ENCODE measurements around the gene SUMO3. TPM values are rescaled to one million over a fixed set of nuclear protein-coding genes. Genes with fewer than 3 reads are reported as not detected.

SUMO3 gene
- polyA plus RNA-seq, 1 of the 3 experiments (the other 2 are of a cell fraction) = 125 TPM

- no peak for TF ChIP-seq PBX3 (IDR thresholded peaks at IDR 0.05)
- TF ChIP-seq EZH2phosphoT487 (IDR thresholded peaks at IDR 0.05; ENCODE audit: borderline replicate concordance, low read depth) = no peak
Measured at GRCh38 chr21:44766818-44767354, 51.0 kb downstream of the SUMO3 start (continued).

GRCh38 chr21:44766014-44766817 lies 51.6 kb downstream of the SUMO3 start:
- H3K27me3 ChIP-seq (ENCODE audit: insufficient read depth) = no peaks in the 10 kb centered on the region
- H4K20me1 ChIP-seq (ENCODE audit: insufficient read depth) = no peaks in the 10 kb centered on the region
- WGBS (ENCODE audit: low lambda C conversion rate) = 91% methylated on average over 22 of the region's 24 CpGs
- peaks cover 0 to 22% of the 10 kb centered on the region in 2 experiments; a peak in 1 of 4 replicates for H3K4me1 ChIP-seq (ENCODE audit: control insufficient read depth in 1 of 2, insufficient read depth in 2 of 2, low read depth in 1 of 2, low read length in 1 of 2)
- peak; percentile 40 for DNase-seq
- ChIA-PET POLR2A (no interaction called here), CTCF (interaction anchor here (1.2 to 2.7 kb wide), 2 partner anchors 27 kb away, joined by 6 to 15 read pairs; no protein-coding TSS in a partner anchor)
- peaks cover 0 to 23% of the 10 kb centered on the region in 2 experiments for H3K36me3 ChIP-seq (replicated peaks in 1 of 2; ENCODE audit: control insufficient read depth in 1 of 2, insufficient read depth in 2 of 2, low read length in 1 of 2)
- H3F3A ChIP-seq (replicated peaks; ENCODE audit: insufficient read depth) = no peaks in the 10 kb centered on the region
- H3K4me3 ChIP-seq (ENCODE audit: low read depth in 2 of 2, low read length in 1 of 2) = no peak overlapping the region
- no peak overlapping the region for H3K4me2 ChIP-seq
- H3K27ac ChIP-seq (ENCODE audit: low read depth in 2 of 2, low read length in 1 of 2) = peak overlapping the region in 1 of 2 experiments; percentile 25; a peak in 1 of 4 replicates
- no peak for TF ChIP-seq NFIC (IDR thresholded peaks at IDR 0.05; ENCODE audit: borderline replicate concordance)
- no peak for TF ChIP-seq PBX3 (IDR thresholded peaks at IDR 0.05)
- no peak for TF ChIP-seq GATA2 (CRISPR knock-in tag; IDR thresholded peaks at IDR 0.05)
- no peak for TF ChIP-seq JUND (IDR thresholded peaks at IDR 0.05)
- TF ChIP-seq USF1 (IDR thresholded peaks at IDR 0.05; ENCODE audit: borderline replicate concordance, low read depth) = no peak
- TF ChIP-seq MXI1 (IDR thresholded peaks at IDR 0.05; ENCODE audit: low read depth, low read length) = no peak
- H3K9me3 ChIP-seq = no peaks in the 10 kb centered on the region
- H3K79me2 ChIP-seq (ENCODE audit: insufficient read depth) = no peaks in the 10 kb centered on the region
- no peak overlapping the region for H2AFZ ChIP-seq (ENCODE audit: low read depth)
- no peak overlapping the region for H3K9ac ChIP-seq
- H3K9me2 ChIP-seq = no peaks in the 10 kb centered on the region

- WGBS (ENCODE audit: low lambda C conversion rate) = 49% methylated on average over 12 of the region's 12 CpGs
- peaks cover 0 to 22% of the 10 kb centered on the region in 2 experiments; a peak in 1 of 4 replicates for H3K4me1 ChIP-seq (ENCODE audit: control insufficient read depth in 1 of 2, insufficient read depth in 2 of 2, low read depth in 1 of 2, low read length in 1 of 2)
- H3F3A ChIP-seq (replicated peaks; ENCODE audit: insufficient read depth) = no peaks in the 10 kb centered on the region
- H3K79me2 ChIP-seq (ENCODE audit: insufficient read depth) = no peaks in the 10 kb centered on the region
- H3K4me3 ChIP-seq (ENCODE audit: low read depth in 2 of 2, low read length in 1 of 2) = no peak overlapping the region
- H3K4me2 ChIP-seq = no peak overlapping the region
- DNase-seq = peak; percentile 68
- H3K27me3 ChIP-seq (ENCODE audit: insufficient read depth) = no peaks in the 10 kb centered on the region
- POLR2A ChIA-PET = no interaction called here
- no peak overlapping the region for H3K9ac ChIP-seq
- H3K9me2 ChIP-seq = no peaks in the 10 kb centered on the region
- CTCF ChIA-PET = interaction anchor here (1.2 kb wide), 1 partner anchor 28 kb away, joined by 6 read pairs; no protein-coding TSS in a partner anchor
- H4K20me1 ChIP-seq (ENCODE audit: insufficient read depth) = no peaks in the 10 kb centered on the region
- H3K36me3 ChIP-seq (replicated peaks in 1 of 2; ENCODE audit: control insufficient read depth in 1 of 2, insufficient read depth in 2 of 2, low read length in 1 of 2) = peaks cover 0 to 16% of the 10 kb centered on the region in 2 experiments
- H3K9me3 ChIP-seq = no peaks in the 10 kb centered on the region
- H2AFZ ChIP-seq (ENCODE audit: low read depth) = no peak overlapping the region
- peak overlapping the region in 1 of 2 experiments; percentile 25; a peak in 1 of 4 replicates for H3K27ac ChIP-seq (ENCODE audit: low read depth in 2 of 2, low read length in 1 of 2)
- TF ChIP-seq GATA2 (CRISPR knock-in tag; IDR thresholded peaks at IDR 0.05) = no peak
- TF ChIP-seq MXI1 (IDR thresholded peaks at IDR 0.05; ENCODE audit: low read depth, low read length) = no peak
- TF ChIP-seq YY1 (IDR thresholded peaks at IDR 0.05; ENCODE audit: low read depth) = no peak
- no peak for TF ChIP-seq MAX (IDR thresholded peaks at IDR 0.05; ENCODE audit: low read depth)
- TF ChIP-seq CTCF (IDR thresholded peaks at IDR 0.05) = no peak
Measured at GRCh38 chr21:44765231-44766013, 52.4 kb downstream of the SUMO3 start.

Data from SK-N-SH (cell line).